ENCODE data around the gene CHPT1.

GRCh38 chr12:101664992-101665391 lies 32.4 kb upstream of the CHPT1 start:
- no peak for TF ChIP-seq EZH2 (IDR thresholded peaks at IDR 0.05)
- TF ChIP-seq POLR2AphosphoS5 (IDR thresholded peaks at IDR 0.05; ENCODE audit: borderline replicate concordance, low read depth, low read length), result no peak
